HG03135 (cell line): ENCODE results near the gene CHERP.
"Not testable (repeated sequence)": the region's sequence is repeated elsewhere in the genome, so short reads cannot be mapped to it uniquely, and the experiment has no call there.

ENCODE experiments used
- ATAC-seq: cut with Tn5 transposase; IDR thresholded peaks from one replicate; pipeline ENCODE4 v1.9.1; 2021; ENCODE audit warnings: mild to moderate bottlenecking, moderate library complexity; ENCODE audit not compliant: unreplicated experiment

CHERP gene

GRCh38 chr19:16486476-16486875, 55.8 kb downstream of the CHERP start:
- not testable (repeated sequence) for ATAC-seq

DNA sequence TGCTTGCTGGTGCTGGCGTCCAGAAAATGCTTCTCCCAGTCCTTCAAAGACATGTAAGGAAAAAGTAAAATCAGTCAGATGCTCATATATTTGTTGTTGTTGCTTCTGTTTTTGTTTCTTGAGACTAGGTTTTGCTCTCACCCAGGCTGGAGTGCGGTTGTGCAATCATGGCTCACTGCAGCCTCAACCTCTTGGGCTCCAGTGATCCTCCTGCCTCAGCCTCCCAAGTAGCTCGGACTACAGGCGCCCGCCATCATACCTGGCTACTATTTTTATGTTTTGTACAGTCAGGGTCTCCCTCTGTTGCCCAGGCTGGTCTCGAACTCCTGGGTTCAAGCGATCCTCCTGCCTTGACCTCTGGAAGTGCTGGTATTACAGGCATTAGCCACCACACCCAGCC, 59.5 kb downstream of the CHERP start:
- ATAC-seq = no peak

DNA sequence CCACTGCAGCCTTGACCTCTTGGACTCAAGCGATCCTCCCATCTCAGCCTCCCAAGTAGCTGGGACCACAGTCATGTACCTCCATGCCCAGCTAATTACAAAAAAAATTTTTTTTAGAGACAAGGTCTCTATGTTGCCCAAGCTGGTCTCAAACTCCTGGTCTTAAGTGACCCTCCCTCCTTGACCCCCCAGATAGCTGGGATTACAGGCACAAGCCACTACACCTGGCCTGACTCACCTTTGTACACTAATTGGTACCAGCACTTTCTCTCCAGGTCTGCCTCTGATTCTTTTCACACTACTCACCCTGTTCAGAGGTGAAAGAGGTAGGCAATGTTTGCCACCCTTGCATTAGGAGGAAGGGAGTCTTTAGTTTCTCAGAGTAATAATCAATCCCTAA, 64.9 kb downstream of the CHERP start:
- no peak for ATAC-seq

DNA sequence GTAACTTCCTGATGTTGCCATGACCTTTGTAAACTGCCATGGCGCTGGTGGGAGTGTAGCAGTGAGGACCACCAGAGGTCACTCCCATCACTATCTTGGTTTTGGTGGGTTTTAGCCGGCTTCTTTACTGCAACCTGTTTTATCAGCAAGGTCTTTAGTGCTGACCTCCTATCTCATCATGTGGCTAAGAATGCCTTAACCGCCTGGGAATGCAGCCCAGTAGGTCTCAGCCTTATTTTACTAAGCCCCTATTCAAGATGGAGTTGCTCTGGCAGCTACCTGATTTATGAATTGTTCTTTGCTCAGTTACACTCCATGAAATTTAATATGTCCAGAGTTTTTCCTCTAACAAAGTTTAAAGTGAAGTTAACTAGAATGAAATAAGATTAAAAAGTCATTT, 65.8 kb downstream of the CHERP start:
- ATAC-seq = no peak

GRCh38 chr19:16473875-16474392, 68.3 kb downstream of the CHERP start:
- ATAC-seq = no peak

- no peak for ATAC-seq
Observed at GRCh38 chr19:16472992-16473391, 69.2 kb downstream of the CHERP start.

GRCh38 chr19:16472559-16472899, 69.7 kb downstream of the CHERP start:
- ATAC-seq = not testable (repeated sequence)

DNA sequence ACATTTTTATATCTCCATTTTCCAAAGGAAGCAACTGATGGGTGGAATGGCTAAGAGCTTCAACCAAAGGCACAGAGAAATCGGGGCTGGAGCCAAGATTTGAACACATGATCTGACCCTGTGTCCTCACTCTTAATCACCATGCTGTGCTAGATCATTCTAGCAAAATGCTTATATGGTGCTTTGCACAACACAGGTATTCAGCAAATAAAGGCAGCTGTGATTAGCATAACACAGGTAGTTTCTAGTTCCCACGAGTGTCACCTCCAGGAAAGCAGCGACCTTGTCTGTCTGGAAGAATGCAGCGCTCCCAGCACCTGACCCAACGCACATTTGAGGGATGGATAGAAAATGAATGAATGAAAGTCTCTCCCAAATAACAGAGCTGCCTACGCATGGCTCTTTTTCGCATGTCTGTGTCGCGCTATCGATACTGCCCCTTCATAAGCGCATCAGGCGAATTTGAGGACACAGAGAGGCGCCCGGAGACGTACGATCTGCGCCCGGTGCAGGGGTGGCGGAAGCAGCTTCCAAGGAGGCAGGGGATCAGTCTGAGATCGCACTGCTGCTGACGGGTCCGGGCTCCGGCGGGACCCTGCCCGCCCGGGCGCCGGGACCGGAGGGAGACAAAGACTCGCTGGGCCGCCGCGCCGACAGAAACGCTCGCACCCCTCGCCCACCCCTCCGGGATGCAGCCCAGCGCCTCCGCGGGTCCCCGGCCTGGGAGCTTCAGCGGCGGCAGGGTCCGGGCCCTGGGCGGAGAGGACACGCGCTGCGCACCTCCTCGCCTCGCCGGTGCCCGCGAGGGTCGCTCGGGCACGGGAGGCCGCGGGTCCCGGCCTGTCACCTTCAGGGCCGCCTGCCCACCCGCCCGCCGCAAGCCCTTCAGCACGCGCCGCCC, 71.1 kb downstream of the CHERP start:
- ATAC-seq = peak; percentile 39

DNA sequence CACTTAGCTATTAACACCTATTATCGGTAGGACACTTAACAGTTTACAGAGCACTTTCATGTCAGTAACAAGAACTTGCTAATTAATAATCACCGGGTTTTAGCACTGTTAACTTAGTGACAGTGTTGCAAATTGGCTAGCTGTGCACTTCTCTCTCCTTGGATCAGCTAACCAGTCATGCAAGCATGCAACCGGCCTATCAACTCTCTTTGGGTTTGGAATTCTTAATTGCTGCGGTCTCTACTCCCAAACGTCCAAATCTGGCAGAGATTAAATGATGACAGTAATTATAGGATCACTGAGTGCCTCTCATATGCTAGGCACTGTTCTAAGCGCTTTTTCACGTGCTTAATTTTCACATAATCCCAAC, 71.7 kb downstream of the CHERP start:
- ATAC-seq = no peak
